HG02798 (cell line): ENCODE results near the gene DNPH1.

Source experiments
- ATAC-seq: cut with Tn5 transposase; IDR thresholded peaks from one replicate; pipeline ENCODE4 v1.9.1; 2021; ENCODE audit warnings: mild to moderate bottlenecking; ENCODE audit not compliant: unreplicated experiment, poor library complexity

The DNPH1 gene

GRCh38 chr6:43247114-43247999, 18.1 kb upstream of the DNPH1 start:
- ATAC-seq: peak; percentile 91

- ATAC-seq: peak; percentile 28
Measured at GRCh38 chr6:43246301-43247113, 17.2 kb upstream of the DNPH1 start.

GRCh38 chr6:43243664-43244321, 14.5 kb upstream of the DNPH1 start:
- ATAC-seq: no peak

GRCh38 chr6:43242908-43243663, 13.8 kb upstream of the DNPH1 start, which contains the start of gene TTBK1:
TSS of gene TTBK1 (plus strand) at chr6:43243481. CDS start at chr6:43246661, 3,180 bp downstream.
- ATAC-seq: no peak

GRCh38 chr6:43241446-43241845, 12.2 kb upstream of the DNPH1 start:
- ATAC-seq: no peak

- ATAC-seq: no peak
Measured at GRCh38 chr6:43240950-43241349, 11.7 kb upstream of the DNPH1 start.

- ATAC-seq: no peak
Measured at GRCh38 chr6:43239054-43239453, 9.8 kb upstream of the DNPH1 start.

GRCh38 chr6:43235841-43236240, 6.6 kb upstream of the DNPH1 start:
- no peak for ATAC-seq

GRCh38 chr6:43231735-43232450, 2.6 kb upstream of the DNPH1 start:
- ATAC-seq: no peak

- ATAC-seq: no peak
Measured at GRCh38 chr6:43231053-43231452, 1.8 kb upstream of the DNPH1 start.

- ATAC-seq: no peak
Measured at GRCh38 chr6:43229803-43230620, 731 bp upstream of the DNPH1 start.

- no peak for ATAC-seq
Measured at GRCh38 chr6:43226192-43226851, 3.0 kb downstream of the DNPH1 start.

- no peak for ATAC-seq
Measured at GRCh38 chr6:43223175-43223574, 6.1 kb downstream of the DNPH1 start.

- no peak for ATAC-seq
Measured at GRCh38 chr6:43222418-43223059, 6.7 kb downstream of the DNPH1 start.

GRCh38 chr6:43221046-43221972, 8.0 kb downstream of the DNPH1 start:
- no peak for ATAC-seq

- ATAC-seq: no peak
Measured at GRCh38 chr6:43220439-43220951, 8.8 kb downstream of the DNPH1 start.
